Measurements from ENCODE around the gene PERCC1.
A peak's percentile ranks its signal among the peaks of the same experiment; 100 is the strongest.

PERCC1 gene

DNA sequence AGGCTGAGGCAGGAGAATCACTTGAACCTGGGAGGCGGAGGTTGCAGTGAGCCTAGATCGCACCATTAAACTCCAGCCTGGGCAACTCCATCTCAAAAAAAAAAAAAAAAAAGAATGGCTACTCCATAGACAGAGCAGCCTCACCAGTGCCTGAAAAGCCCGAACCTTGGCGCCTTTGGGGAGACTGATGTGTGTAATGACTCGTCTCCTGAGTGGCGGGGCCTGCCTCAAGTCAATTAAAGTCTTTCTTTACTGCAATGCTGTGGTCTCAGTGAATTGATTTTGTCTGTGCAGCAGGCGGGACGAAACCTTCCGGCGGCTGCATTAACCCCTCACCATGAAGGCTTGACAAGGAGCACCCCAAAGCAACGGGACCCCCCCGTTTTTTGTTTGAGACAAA lies 6.8 kb upstream of the PERCC1 start:
- ATAC-seq (replicated peaks) (no peak), DNase-seq (no peak)
- H3K9me3 Mint-ChIP-seq: no peaks in the 10 kb centered on the region
- H3K36me3 Mint-ChIP-seq: peaks cover 5 to 6% of the 10 kb centered on the region in 2 donors
- no peak overlapping the region for H3K4me3 Mint-ChIP-seq
- H3K27me3 Mint-ChIP-seq: no peaks in the 10 kb centered on the region
- H3K4me1 Mint-ChIP-seq: peaks cover 3 to 38% of the 10 kb centered on the region in 2 donors
- H3K27ac Mint-ChIP-seq: peak overlapping the region; percentile 51

DNA sequence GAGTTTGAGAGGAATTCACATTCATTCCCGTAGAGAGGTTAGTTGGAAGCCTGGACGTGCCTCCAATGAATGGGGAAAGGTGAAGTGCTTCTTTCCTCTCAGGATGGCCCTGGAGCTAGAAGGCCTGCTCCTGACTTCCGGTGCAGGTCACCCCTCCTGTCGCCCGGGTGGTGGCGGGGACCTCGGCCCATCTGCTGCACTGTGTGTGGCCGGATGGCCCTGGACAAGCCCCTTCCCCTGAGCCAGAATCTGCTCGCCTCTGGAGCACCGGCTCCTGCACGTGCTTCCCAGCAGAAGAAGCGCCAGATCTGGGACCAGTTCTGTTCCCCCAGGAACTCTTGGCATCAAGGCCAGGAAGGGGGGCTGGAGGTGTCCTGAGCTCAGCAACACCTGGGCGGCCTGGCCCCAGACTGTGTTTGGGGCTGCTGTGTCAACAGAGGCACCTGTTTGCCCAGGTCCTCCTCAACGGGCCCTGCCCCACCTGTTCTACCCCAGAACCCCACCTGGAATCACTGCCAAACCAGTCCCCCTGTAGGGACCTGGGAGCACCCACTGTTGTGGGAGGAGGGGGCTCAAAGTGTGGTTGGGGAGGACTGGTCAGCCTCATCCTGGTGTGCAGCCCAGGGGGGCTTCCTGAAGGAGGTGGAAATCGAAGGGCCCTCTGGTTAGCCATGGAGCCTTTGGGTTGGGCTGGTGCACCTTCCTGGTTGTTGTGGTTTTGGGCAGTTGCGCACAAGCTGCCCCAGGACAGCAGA lies 5.1 kb upstream of the PERCC1 start:
- H3K4me3 Mint-ChIP-seq: no peak overlapping the region
- peaks cover 11 to 35% of the 10 kb centered on the region in 2 donors for H3K4me1 Mint-ChIP-seq
- ATAC-seq (replicated peaks): no peak
- no peaks in the 10 kb centered on the region for H3K36me3 Mint-ChIP-seq
- H3K27ac Mint-ChIP-seq: peak overlapping the region; percentile 37
- peaks cover 0 to 5% of the 10 kb centered on the region in 2 donors for H3K27me3 Mint-ChIP-seq
- DNase-seq: no peak
- no peaks in the 10 kb centered on the region for H3K9me3 Mint-ChIP-seq

DNA sequence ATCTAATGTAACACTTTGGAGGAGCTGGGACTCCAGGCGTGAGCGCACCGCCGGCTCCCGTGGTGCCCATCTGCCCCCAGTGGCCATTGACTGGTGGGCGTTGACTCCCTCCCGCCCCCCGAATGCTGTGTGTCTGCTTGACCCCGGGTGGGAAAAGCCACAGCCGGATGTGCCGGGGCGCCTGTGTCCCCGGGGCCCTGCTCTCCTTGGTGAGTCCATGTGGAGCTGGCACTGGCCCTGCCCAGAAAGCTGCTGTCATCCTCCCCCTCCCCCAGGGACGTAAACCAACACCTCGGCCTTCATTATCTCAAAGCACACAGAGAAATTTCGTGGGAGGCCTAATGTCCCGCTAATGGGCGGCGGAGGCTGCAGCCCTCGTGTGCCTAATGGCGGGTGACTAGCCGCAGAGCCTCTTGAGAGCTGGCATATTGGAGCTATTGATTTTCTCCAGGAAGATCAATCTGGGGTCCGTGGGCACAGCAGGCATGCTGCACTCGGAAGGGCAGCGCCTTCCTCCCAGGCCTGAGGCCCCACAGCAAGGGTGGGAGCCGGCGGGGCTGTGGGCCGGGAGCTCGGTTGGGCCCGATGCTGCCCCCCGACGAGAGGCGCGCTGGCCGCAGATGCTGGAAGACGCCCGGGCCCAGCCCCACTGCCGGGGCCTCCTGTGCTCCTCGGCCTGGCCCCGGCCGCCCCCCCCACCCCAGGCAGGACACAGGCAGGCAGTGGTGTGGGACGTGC lies 4.0 kb upstream of the PERCC1 start:
- DNase-seq: no peak
- H3K27me3 Mint-ChIP-seq: peaks cover 0 to 5% of the 10 kb centered on the region in 2 donors
- no peaks in the 10 kb centered on the region for H3K36me3 Mint-ChIP-seq
- no peak for ATAC-seq (replicated peaks)
- H3K4me3 Mint-ChIP-seq: no peak overlapping the region
- H3K9me3 Mint-ChIP-seq: no peaks in the 10 kb centered on the region
- peak overlapping the region; percentile 42 for H3K27ac Mint-ChIP-seq
- H3K4me1 Mint-ChIP-seq: peaks cover 11 to 24% of the 10 kb centered on the region in 2 donors

DNA sequence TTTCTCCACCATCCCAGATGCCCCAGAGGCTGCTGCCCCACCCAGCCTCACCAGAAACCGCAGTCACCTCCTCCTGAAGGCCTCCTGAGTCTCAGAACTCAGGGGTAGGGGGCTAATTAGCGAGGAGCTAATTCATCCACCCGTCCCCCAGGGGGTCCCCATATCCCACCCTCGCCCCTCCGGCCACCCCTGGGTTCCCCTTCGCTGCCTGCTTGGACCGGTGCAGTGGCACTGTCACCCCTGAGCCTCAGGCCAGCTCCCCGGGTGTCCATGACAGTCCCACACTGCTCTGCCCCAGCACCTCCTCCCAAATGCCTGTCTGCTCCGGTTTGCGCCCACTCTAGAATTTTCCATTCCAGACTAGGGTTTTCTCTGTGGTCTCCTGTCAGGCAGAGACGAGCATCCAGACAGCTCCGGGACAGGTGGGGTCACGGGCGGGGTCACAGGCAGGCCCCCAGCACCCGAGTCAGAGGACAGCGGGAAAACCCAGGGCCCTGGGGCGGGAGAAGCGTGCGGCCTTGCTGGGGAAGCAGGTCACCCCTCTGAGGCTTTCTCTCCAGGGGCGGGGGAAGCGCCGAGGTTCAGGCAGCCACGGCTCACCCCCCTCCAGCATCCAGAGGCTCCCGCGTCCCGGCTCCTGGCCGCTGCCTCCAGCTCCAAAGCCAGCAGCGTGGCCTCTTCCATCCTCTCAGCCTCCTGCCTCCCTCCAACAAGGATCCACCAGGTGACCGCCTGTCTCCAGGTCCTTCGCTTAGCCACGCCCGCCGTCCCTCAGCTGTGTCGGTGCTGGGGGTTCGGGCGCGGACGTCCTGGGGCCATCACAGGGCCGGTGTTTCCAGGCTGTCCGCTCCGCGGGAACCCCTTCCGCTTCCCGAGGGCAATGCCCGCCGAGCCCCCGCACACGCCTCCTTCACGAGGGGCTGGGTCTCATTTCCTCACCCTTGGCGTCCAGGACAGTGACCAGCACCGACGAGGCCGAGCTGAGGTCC lies 3.1 kb upstream of the PERCC1 start:
- Mint-ChIP-seq H3K4me3 (peak overlapping the region in 1 of 2 donors; percentile 44), H3K9me3 (no peaks in the 10 kb centered on the region), H3K36me3 (no peaks in the 10 kb centered on the region), H3K4me1 (peaks cover 10 to 18% of the 10 kb centered on the region in 2 donors), H3K27me3 (peaks cover 0 to 5% of the 10 kb centered on the region in 2 donors), H3K27ac (peak overlapping the region; percentile 37)
- ATAC-seq (replicated peaks) (no peak), DNase-seq (no peak)

DNA sequence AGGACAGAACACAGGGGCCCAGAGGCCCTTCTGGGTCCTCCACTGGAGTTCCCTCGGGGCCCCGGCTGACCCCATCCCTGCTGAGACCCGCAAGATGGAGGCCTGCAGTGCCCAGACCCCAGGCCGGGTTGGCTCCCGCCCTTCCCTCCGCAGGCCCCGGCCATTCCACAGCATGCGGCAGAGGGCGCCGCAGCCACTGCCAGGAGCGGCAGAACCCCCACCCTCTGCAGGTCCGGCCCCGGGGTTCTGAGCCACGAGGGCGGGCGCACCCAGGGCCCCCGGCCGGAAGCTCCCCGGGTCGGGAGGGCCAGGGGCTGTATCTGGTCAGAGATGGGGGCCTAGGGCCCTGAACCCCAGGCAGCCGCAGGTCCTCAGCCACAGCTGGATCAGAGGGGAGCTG lies 2.4 kb upstream of the PERCC1 start:
- peak; percentile 90 for ATAC-seq (replicated peaks)
- DNase-seq: peak; percentile 58
- peak overlapping the region; percentile 37 for H3K27ac Mint-ChIP-seq
- H3K4me1 Mint-ChIP-seq: peaks cover 10 to 18% of the 10 kb centered on the region in 2 donors
- H3K27me3 Mint-ChIP-seq: peaks cover 0 to 5% of the 10 kb centered on the region in 2 donors
- no peaks in the 10 kb centered on the region for H3K9me3 Mint-ChIP-seq
- peak overlapping the region in 1 of 2 donors; percentile 44 for H3K4me3 Mint-ChIP-seq
- H3K36me3 Mint-ChIP-seq: no peaks in the 10 kb centered on the region

DNA sequence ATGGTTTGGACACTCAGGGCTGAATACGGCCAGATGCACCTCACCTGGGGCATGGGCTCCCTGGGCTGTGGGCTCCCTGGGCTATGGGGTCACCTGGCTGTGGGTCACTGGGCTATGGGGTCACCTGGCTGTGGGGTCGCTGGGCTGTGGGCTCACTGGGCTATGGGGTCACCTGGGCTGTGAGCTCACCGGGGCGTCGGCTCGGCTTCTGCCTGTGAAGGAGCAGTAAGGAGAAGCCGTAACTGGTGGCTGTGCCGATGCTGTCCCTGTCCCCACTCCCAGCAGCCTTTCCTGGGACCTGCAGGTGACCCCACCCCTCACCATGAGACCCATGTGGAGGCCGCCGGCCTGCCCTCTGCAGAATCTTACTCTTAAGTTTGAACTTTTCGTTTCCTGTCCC lies 1.9 kb upstream of the PERCC1 start:
- peak; percentile 5 to 14 for ATAC-seq (replicated peaks)
- H3K36me3 Mint-ChIP-seq: no peaks in the 10 kb centered on the region

DNA sequence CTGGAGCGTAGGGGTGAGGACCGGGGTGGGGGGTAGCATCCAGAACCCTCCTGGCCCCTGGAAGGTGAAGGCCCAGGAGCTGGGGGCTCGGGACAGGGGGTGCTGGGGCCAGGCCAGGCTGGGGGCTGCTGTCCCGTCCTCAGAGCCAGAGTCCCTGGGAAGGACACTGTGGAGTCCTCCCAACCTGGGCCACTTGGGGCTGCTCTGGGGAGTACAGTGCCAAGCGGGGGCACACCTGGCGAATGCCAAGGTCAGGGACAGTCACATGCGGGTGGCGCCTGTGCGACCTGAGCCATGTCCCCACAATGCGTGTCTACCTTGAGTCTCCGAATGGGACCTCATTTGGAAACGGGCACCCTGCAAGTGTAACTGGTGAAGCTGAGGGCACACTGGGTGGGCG lies 1.2 kb upstream of the PERCC1 start:
- H3K4me1 Mint-ChIP-seq: peaks cover 10 to 18% of the 10 kb centered on the region in 2 donors
- H3K27ac Mint-ChIP-seq: peak overlapping the region; percentile 62
- H3K36me3 Mint-ChIP-seq: no peaks in the 10 kb centered on the region
- H3K9me3 Mint-ChIP-seq: no peaks in the 10 kb centered on the region
- H3K27me3 Mint-ChIP-seq: peaks cover 0 to 5% of the 10 kb centered on the region in 2 donors
- no peak for DNase-seq
- ATAC-seq (replicated peaks): no peak
- no peak overlapping the region for H3K4me3 Mint-ChIP-seq

More for the DNA sequence above, 1.9 kb upstream of the PERCC1 start:
- Mint-ChIP-seq H3K4me3 (no peak overlapping the region), H3K27me3 (peaks cover 0 to 5% of the 10 kb centered on the region in 2 donors), H3K27ac (peak overlapping the region; percentile 90), H3K9me3 (no peaks in the 10 kb centered on the region), H3K4me1 (peaks cover 10 to 18% of the 10 kb centered on the region in 2 donors)
- DNase-seq: no peak

DNA sequence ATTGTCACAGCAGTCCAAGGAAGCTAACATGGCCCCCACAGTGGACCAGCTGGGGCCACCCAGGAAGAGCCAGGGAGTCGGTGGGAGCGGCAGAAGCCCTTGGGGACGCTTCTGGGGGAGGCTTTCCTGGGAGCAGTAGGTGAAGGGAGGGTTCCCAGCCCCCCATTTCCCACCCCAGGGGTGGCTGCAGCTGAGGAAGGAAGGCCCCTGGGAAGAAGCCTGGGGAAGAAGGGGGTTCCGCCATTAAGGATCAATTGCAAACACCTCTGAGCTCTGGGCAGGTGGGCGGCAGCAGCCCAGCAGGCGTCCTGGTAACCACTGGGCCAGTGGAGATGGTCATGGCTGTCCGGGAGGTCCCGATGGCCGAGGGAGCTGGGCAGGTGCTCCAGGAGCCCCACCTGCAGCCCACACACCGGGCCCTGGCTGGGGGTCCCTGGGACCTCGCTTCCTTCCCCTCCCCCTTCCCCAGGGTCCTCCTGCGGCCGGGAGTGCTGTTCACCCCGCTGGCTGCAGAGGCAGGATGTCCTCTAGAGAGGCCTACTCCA lies 592 bp upstream of the PERCC1 start:
- Mint-ChIP-seq H3K9me3 (no peaks in the 10 kb centered on the region), H3K27ac (no peak overlapping the region), H3K4me1 (peaks cover 10 to 18% of the 10 kb centered on the region in 2 donors), H3K4me3 (no peak overlapping the region), H3K27me3 (peaks cover 0 to 5% of the 10 kb centered on the region in 2 donors), H3K36me3 (no peaks in the 10 kb centered on the region)
- DNase-seq: no peak
- no peak for ATAC-seq (replicated peaks)

DNA sequence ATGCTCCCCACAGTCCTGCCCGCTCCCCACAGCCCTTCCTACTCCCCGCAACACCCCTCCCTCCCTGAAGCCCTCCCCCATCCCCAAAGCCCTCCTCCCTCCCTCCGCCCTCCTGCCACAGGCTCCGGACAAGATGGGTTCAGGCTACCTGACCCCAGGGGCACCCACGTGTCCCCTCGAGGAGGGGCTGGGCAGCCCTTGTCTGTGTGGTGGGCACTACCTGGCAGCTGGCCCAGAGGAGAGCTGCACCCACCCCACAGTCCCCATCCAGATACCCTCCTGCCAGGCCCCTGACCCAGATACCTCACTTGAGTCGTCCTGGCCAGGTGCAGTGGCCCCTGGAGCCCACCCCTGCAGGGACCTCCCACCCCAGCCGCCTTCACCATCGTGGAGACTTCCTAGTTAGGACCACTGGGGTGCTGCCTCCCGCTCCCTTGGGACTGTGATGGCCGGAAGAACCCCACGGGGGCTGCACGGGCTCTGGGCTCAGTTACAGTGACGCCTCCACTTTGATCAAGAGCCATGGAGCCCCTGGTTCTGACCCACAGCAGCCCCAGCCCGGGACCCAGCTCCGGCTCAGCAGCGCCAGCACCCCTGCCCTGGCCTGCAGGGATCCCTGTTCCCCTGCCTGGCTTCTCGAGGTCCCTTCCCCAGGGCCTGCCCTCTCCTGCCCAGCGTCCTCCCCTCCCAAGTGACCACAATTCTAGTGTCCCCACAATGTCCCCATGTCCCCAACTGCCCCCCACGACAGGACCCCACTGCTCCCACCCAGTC lies 806 bp downstream of the PERCC1 start:
- H3K27ac Mint-ChIP-seq: peak overlapping the region; percentile 62
- H3K9me3 Mint-ChIP-seq: no peaks in the 10 kb centered on the region
- H3K36me3 Mint-ChIP-seq: peaks cover 2 to 4% of the 10 kb centered on the region in 2 donors
- H3K4me3 Mint-ChIP-seq: no peak overlapping the region
- H3K27me3 Mint-ChIP-seq: peaks cover 0 to 5% of the 10 kb centered on the region in 2 donors
- DNase-seq: no peak
- H3K4me1 Mint-ChIP-seq: peaks cover 10 to 18% of the 10 kb centered on the region in 2 donors
- ATAC-seq (replicated peaks): no peak

DNA sequence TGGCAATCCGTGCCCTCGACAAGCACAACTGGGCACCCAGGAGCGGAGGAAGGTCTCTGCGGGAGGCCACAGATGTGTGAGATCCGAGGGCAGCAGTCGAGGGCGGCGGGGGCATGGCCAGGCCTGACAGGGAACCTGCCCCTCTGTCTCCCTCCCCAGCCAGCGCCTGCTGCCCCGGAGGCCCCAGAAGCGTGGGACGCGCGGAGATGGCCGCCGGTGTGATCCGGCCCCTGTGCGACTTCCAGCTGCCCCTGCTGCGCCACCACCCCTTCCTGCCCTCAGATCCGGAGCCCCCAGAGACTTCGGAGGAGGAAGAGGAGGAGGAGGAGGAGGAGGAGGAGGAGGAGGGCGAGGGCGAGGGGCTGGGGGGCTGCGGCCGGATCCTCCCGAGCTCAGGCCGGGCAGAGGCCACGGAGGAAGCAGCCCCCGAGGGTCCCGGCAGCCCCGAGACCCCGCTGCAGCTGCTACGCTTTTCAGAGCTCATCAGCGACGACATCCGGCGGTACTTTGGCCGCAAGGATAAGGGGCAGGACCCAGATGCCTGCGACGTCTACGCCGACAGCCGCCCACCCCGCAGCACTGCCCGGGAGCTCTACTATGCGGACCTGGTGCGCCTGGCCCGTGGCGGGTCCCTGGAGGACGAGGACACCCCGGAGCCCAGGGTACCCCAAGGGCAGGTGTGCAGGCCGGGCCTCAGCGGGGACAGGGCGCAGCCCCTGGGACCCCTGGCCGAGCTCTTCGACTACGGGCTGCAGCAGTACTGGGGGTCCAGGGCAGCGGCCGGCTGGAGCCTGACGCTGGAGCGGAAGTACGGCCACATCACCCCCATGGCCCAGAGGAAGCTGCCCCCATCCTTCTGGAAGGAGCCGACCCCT lies 1.7 kb downstream of the PERCC1 start:
- Mint-ChIP-seq H3K4me3 (peak overlapping the region in 1 of 2 donors; percentile 47), H3K27ac (peak overlapping the region; percentile 62)
- ATAC-seq (replicated peaks): no peak

DNA sequence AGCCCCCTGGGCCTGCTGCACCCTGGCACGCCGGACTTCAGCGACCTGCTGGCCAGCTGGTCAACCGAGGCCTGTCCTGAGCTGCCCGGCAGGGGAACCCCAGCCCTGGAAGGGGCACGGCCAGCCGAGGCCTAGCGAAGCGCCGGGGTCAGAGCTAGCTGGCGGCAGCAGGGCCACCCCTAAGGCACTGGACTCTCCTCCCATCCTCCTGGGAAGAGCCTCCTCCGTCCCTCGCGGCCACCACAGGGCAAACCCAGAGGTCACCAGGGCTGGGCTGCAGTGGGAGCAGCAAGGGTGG lies 2.3 kb downstream of the PERCC1 start:
- peaks cover 0 to 5% of the 10 kb centered on the region in 2 donors for H3K27me3 Mint-ChIP-seq
- DNase-seq (no peak), ATAC-seq (replicated peaks) (no peak)
- H3K4me1 Mint-ChIP-seq: peaks cover 10 to 16% of the 10 kb centered on the region in 2 donors
- no peak overlapping the region for H3K27ac Mint-ChIP-seq
- peaks cover 2 to 4% of the 10 kb centered on the region in 2 donors for H3K36me3 Mint-ChIP-seq
- no peak overlapping the region for H3K4me3 Mint-ChIP-seq
- H3K9me3 Mint-ChIP-seq: no peaks in the 10 kb centered on the region

More for the DNA sequence above, 1.7 kb downstream of the PERCC1 start:
- no peak for DNase-seq
- H3K4me1 Mint-ChIP-seq: peaks cover 10 to 18% of the 10 kb centered on the region in 2 donors
- peaks cover 2 to 4% of the 10 kb centered on the region in 2 donors for H3K36me3 Mint-ChIP-seq
- H3K27me3 Mint-ChIP-seq: peaks cover 0 to 5% of the 10 kb centered on the region in 2 donors
- no peaks in the 10 kb centered on the region for H3K9me3 Mint-ChIP-seq

DNA sequence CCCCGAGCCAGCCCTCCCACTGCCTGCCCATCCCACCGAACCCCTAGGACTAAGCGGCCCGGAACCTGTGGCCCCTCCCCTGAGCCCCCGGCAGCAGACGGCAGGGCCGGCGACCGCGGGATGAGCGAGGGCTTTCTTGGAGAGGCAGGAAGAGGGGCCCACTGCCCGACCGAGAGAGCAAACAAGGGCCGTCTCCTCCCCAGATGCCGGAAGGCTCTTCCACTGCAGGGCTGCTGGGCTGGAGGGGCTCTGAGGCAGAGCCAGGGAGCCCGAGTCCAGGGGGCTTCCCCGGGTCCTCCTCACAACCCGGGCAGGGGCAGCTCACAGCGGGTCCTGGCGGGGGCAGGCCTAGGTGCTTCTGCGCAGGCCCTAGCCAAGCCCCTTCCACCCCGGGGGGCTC lies 2.9 kb downstream of the PERCC1 start:
- no peak for ATAC-seq (replicated peaks)
- Mint-ChIP-seq H3K27me3 (peaks cover 0 to 5% of the 10 kb centered on the region in 2 donors), H3K4me3 (no peak overlapping the region)

More for the DNA sequence above, 2.9 kb downstream of the PERCC1 start:
- H3K36me3 Mint-ChIP-seq: peaks cover 3 to 5% of the 10 kb centered on the region in 2 donors
- peaks cover 10 to 13% of the 10 kb centered on the region in 2 donors for H3K4me1 Mint-ChIP-seq
- DNase-seq: no peak
- no peaks in the 10 kb centered on the region for H3K9me3 Mint-ChIP-seq
- H3K27ac Mint-ChIP-seq: no peak overlapping the region
